ENCODE results near the gene KPTN. TPM values are rescaled to one million over a fixed set of nuclear protein-coding genes. Genes with fewer than 3 reads are reported as not detected.

Gene KPTN
- total RNA-seq, 1 donor = 4.0 TPM

GRCh38 chr19:47467914-47468313 is 16.1 kb downstream of the KPTN start:
- no peak overlapping the region for H2AFZ ChIP-seq (ENCODE audit: low read length)
- no peak overlapping the region for H3K4me2 ChIP-seq (ENCODE audit: insufficient read depth, low read length)
- TF ChIP-seq, protein P1, sequence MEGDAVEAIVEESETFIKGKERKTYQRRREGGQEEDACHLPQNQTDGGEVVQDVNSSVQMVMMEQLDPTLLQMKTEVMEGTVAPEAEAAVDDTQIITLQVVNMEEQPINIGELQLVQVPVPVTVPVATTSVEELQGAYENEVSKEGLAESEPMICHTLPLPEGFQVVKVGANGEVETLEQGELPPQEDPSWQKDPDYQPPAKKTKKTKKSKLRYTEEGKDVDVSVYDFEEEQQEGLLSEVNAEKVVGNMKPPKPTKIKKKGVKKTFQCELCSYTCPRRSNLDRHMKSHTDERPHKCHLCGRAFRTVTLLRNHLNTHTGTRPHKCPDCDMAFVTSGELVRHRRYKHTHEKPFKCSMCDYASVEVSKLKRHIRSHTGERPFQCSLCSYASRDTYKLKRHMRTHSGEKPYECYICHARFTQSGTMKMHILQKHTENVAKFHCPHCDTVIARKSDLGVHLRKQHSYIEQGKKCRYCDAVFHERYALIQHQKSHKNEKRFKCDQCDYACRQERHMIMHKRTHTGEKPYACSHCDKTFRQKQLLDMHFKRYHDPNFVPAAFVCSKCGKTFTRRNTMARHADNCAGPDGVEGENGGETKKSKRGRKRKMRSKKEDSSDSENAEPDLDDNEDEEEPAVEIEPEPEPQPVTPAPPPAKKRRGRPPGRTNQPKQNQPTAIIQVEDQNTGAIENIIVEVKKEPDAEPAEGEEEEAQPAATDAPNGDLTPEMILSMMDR (IDR thresholded peaks at IDR 0.05; ENCODE audit: extremely low read depth, low read depth, low read length) = no peak
- no peak overlapping the region for H3K4me3 ChIP-seq (ENCODE audit: insufficient read depth, low read length)
- DNase-seq (ENCODE audit: insufficient read length, low spot score, missing footprints) = no peak
- no peaks in the 10 kb centered on the region for H3K36me3 ChIP-seq (ENCODE audit: insufficient read depth, low read length)
- peaks cover 4% of the 10 kb centered on the region for H4K20me1 ChIP-seq (ENCODE audit: insufficient read depth, low read length)
- peaks cover 59% of the 10 kb centered on the region for H3K27me3 ChIP-seq (ENCODE audit: insufficient read depth, low read length)
- H3K4me1 ChIP-seq (ENCODE audit: insufficient read depth, low read length) = peaks cover 4% of the 10 kb centered on the region
- no peaks in the 10 kb centered on the region for H3K9me3 ChIP-seq (ENCODE audit: low read depth, low read length)
- H3K27ac ChIP-seq (ENCODE audit: low read depth, low read length) = no peak overlapping the region
- no peaks in the 10 kb centered on the region for H3K79me2 ChIP-seq (ENCODE audit: insufficient read depth, low read length)

DNA sequence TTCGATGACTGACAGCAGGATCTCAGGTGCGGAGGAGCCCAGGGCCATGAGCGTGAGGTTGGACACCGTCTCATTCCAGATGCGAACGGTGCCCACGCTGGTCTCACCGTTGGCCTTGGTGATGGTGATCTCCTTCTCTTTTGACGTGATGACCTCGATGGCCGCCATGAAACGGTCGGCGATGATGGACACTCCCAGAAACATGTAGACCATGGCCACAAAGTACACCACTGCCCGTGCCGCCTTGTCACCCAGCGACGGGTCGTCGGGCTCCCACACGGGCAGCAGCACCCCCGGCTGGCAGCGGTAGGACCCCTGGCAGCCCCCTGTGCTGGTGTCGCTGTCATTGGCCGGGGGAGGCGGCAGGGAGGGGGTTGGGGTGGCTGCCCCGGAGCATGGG is 18.1 kb downstream of the KPTN start:
- Histone ChIP-seq H3K27me3 (ENCODE audit: insufficient read depth, low read length) (peaks cover 54% of the 10 kb centered on the region), H3K4me3 (ENCODE audit: insufficient read depth, low read length) (no peak overlapping the region), H2AFZ (ENCODE audit: low read length) (no peak overlapping the region), H3K79me2 (ENCODE audit: insufficient read depth, low read length) (no peaks in the 10 kb centered on the region), H3K4me2 (ENCODE audit: insufficient read depth, low read length) (no peak overlapping the region), H3K27ac (ENCODE audit: low read depth, low read length) (no peak overlapping the region), H4K20me1 (ENCODE audit: insufficient read depth, low read length) (peaks cover 4% of the 10 kb centered on the region), H3K4me1 (ENCODE audit: insufficient read depth, low read length) (no peaks in the 10 kb centered on the region), H3K9me3 (ENCODE audit: low read depth, low read length) (no peaks in the 10 kb centered on the region), H3K36me3 (ENCODE audit: insufficient read depth, low read length) (no peaks in the 10 kb centered on the region)
- DNase-seq (ENCODE audit: insufficient read length, low spot score, missing footprints) = no peak
- TF ChIP-seq, protein P1 (IDR thresholded peaks at IDR 0.05; ENCODE audit: extremely low read depth, low read depth, low read length) = no peak

DNA sequence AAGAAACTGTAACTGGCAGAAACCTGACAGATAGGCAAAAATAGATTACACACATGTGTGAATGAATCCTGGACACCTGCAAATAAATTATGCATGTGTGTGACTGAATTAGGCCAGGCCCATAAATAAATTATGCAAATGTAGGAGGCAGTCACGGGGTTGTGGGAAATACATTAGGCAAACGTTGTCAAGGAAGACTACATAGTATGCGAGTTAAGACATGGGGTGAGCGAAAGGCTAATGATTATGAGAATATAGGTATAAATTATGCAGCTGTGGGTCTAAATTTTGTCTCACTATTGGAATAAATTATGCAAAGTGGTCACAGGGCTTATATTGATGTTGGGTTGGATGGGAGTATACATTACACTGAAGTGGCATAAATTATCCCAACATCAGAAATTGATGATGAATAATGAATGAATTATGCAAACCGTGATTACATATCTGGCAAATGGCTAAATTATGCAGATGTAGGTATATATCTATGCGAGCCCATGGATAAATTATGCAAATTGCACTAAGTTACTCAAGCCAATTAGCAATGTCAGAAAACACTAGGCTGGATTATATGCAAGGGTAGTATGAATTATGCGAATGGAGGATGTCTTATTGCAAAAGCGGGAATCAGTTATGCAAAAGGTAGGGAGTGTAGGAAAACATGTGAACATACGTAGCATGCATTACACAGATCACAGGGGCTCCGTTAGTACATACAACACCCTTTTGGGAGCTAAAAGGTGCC is 19.2 kb downstream of the KPTN start:
- Histone ChIP-seq H4K20me1 (ENCODE audit: insufficient read depth, low read length) (peaks cover 6% of the 10 kb centered on the region), H3K27me3 (ENCODE audit: insufficient read depth, low read length) (peaks cover 47% of the 10 kb centered on the region), H2AFZ (ENCODE audit: low read length) (no peak overlapping the region), H3K36me3 (ENCODE audit: insufficient read depth, low read length) (no peaks in the 10 kb centered on the region), H3K4me3 (ENCODE audit: insufficient read depth, low read length) (no peak overlapping the region), H3K4me1 (ENCODE audit: insufficient read depth, low read length) (no peaks in the 10 kb centered on the region), H3K27ac (ENCODE audit: low read depth, low read length) (no peak overlapping the region), H3K4me2 (ENCODE audit: insufficient read depth, low read length) (no peak overlapping the region), H3K9me3 (ENCODE audit: low read depth, low read length) (no peaks in the 10 kb centered on the region), H3K79me2 (ENCODE audit: insufficient read depth, low read length) (no peaks in the 10 kb centered on the region)
- TF ChIP-seq, protein P1 (IDR thresholded peaks at IDR 0.05; ENCODE audit: extremely low read depth, low read depth, low read length) = no peak
- no peak for DNase-seq (ENCODE audit: insufficient read length, low spot score, missing footprints)

- no peak overlapping the region for H3K4me2 ChIP-seq (ENCODE audit: insufficient read depth, low read length)
- no peaks in the 10 kb centered on the region for H3K79me2 ChIP-seq (ENCODE audit: insufficient read depth, low read length)
- TF ChIP-seq, protein P1 (IDR thresholded peaks at IDR 0.05; ENCODE audit: extremely low read depth, low read depth, low read length) = no peak
- peaks cover 7% of the 10 kb centered on the region for H4K20me1 ChIP-seq (ENCODE audit: insufficient read depth, low read length)
- H3K4me1 ChIP-seq (ENCODE audit: insufficient read depth, low read length) = no peaks in the 10 kb centered on the region
- no peak overlapping the region for H3K27ac ChIP-seq (ENCODE audit: low read depth, low read length)
- no peaks in the 10 kb centered on the region for H3K9me3 ChIP-seq (ENCODE audit: low read depth, low read length)
- H3K36me3 ChIP-seq (ENCODE audit: insufficient read depth, low read length) = no peaks in the 10 kb centered on the region
- H2AFZ ChIP-seq (ENCODE audit: low read length) = no peak overlapping the region
- DNase-seq (ENCODE audit: insufficient read length, low spot score, missing footprints) = no peak
- no peak overlapping the region for H3K4me3 ChIP-seq (ENCODE audit: insufficient read depth, low read length)
- peaks cover 52% of the 10 kb centered on the region for H3K27me3 ChIP-seq (ENCODE audit: insufficient read depth, low read length)
Measured at GRCh38 chr19:47461876-47462275, 22.1 kb downstream of the KPTN start.

All from osteoblast (primary cell).